ENCODE data around the gene MMP24. TPM values are rescaled to one million over a fixed set of nuclear protein-coding genes. Genes with fewer than 3 reads are reported as not detected.

MMP24 gene
- total RNA-seq, 4 donors from 2014 or later = 0.32 to 4.5 (median 0.61) TPM

DNA sequence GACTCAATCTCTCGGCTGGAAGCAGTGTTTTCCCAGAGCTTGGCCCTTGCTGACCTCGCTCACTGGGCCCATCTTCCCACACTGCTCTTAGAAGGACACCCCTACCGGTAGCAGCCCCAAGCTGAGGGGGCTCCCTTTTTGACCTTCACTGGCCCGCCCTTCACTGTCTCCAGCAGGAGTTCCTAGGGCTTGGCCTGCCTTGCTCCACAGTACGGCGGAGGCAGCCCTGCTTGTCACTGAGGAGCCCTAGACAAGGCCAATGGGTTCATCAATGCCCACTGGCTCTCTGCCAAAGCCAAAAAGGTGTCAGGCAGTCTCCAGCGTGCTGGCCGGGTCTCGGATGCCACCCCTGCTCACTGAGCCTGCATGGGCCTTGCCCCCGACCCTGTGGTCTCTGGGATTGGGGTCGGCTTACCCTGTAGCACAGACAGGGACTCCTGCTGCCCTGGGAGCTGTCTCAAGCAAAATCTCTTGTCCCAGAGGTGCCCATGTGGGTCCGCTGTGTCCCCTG lies 49.3 kb downstream of the MMP24 start:
- Histone ChIP-seq H3K9me3 (no peaks in the 10 kb centered on the region), H3K27me3 (no peaks in the 10 kb centered on the region), H3K36me3 (peaks cover 0 to 21% (median 0%) of the 10 kb centered on the region in 4 donors), H3K4me3 (no peak overlapping the region), H3K4me1 (peaks cover 8 to 19% (median 18%) of the 10 kb centered on the region in 4 donors), H3K27ac (peak overlapping the region in 1 of 4 donors; percentile 3)
- intact Hi-C loops (cut with DNase I; ENCODE audit: low total_unique reads) = loop anchor here (10.0 kb wide), 1 partner anchor 131 kb away; the partner anchor contains the start of gene EDEM2
- in situ Hi-C loops (cut with MboI; ENCODE audit: low pct_ligation_motif_present in 1 of 4, low pct_unique_long_range_greater_than_20kb in 1 of 4, low sequenced_read_pairs in 3 of 4) = no loop called here
- TF ChIP-seq EP300 (IDR thresholded peaks at IDR 0.05; ENCODE audit: low read depth) (no peak), POLR2A (IDR thresholded peaks at IDR 0.05) (no peak), POLR2AphosphoS5 (IDR thresholded peaks at IDR 0.05) (no peak), CTCF (IDR thresholded peaks at IDR 0.05) (no peak)
- DNase-seq = no peak
- 94% methylated on average over 12 of the region's 12 CpGs; no CpG with 5 or more reads in 1 of the 2 donors for WGBS, 2 donors (ENCODE audit: low coverage in 1 of 2)

GRCh38 chr20:35276408-35276807 lies 49.9 kb downstream of the MMP24 start:
- H3K27ac ChIP-seq = peak overlapping the region; percentile 97 to 100 (median 97)
- 95% methylated on average over 6 of the region's 6 CpGs; no CpG with 5 or more reads in 1 of the 2 donors for WGBS, 2 donors (ENCODE audit: low coverage in 1 of 2)
- no peak for DNase-seq
- H3K4me3 ChIP-seq = peak overlapping the region in 3 of 4 donors; percentile 69 to 90 (median 81)
- no peaks in the 10 kb centered on the region for H3K9me3 ChIP-seq
- in situ Hi-C loops (cut with MboI; ENCODE audit: low pct_ligation_motif_present in 1 of 4, low pct_unique_long_range_greater_than_20kb in 1 of 4, low sequenced_read_pairs in 3 of 4) (no loop called here), intact Hi-C loops (cut with DNase I; ENCODE audit: low total_unique reads) (loop anchor here (10.0 kb wide), 1 partner anchor 132 kb away; the partner anchor contains the start of gene EDEM2)
- peaks cover 0 to 21% (median 0%) of the 10 kb centered on the region in 4 donors for H3K36me3 ChIP-seq
- H3K27me3 ChIP-seq = no peaks in the 10 kb centered on the region
- TF ChIP-seq POLR2AphosphoS5 (IDR thresholded peaks at IDR 0.05) (no peak), EP300 (IDR thresholded peaks at IDR 0.05; ENCODE audit: low read depth) (no peak), POLR2A (IDR thresholded peaks at IDR 0.05) (no peak), CTCF (IDR thresholded peaks at IDR 0.05) (no peak)
- peaks cover 8 to 19% (median 18%) of the 10 kb centered on the region in 4 donors for H3K4me1 ChIP-seq

GRCh38 chr20:35277127-35277526 lies 50.6 kb downstream of the MMP24 start:
- in situ Hi-C loops (cut with MboI; ENCODE audit: low pct_ligation_motif_present in 1 of 4, low pct_unique_long_range_greater_than_20kb in 1 of 4, low sequenced_read_pairs in 3 of 4) (no loop called here), intact Hi-C loops (cut with DNase I; ENCODE audit: low total_unique reads) (loop anchor here (10.0 kb wide), 1 partner anchor 132 kb away; the partner anchor contains the start of gene EDEM2)
- Histone ChIP-seq H3K27ac (peak overlapping the region; percentile 97 to 100 (median 97)), H3K36me3 (peaks cover 0 to 21% (median 0%) of the 10 kb centered on the region in 4 donors), H3K4me1 (peaks cover 8 to 19% (median 18%) of the 10 kb centered on the region in 4 donors), H3K9me3 (no peaks in the 10 kb centered on the region), H3K27me3 (no peaks in the 10 kb centered on the region), H3K4me3 (peak overlapping the region; percentile 53 to 90 (median 75))
- WGBS, 2 donors (ENCODE audit: low coverage in 1 of 2) = 4% methylated on average over 9 of the region's 10 CpGs; no CpG with 5 or more reads in 1 of the 2 donors
- no peak for DNase-seq
- TF ChIP-seq POLR2A (IDR thresholded peaks at IDR 0.05) (no peak), CTCF (IDR thresholded peaks at IDR 0.05) (no peak), POLR2AphosphoS5 (IDR thresholded peaks at IDR 0.05) (no peak), EP300 (IDR thresholded peaks at IDR 0.05; ENCODE audit: low read depth) (no peak)

DNA sequence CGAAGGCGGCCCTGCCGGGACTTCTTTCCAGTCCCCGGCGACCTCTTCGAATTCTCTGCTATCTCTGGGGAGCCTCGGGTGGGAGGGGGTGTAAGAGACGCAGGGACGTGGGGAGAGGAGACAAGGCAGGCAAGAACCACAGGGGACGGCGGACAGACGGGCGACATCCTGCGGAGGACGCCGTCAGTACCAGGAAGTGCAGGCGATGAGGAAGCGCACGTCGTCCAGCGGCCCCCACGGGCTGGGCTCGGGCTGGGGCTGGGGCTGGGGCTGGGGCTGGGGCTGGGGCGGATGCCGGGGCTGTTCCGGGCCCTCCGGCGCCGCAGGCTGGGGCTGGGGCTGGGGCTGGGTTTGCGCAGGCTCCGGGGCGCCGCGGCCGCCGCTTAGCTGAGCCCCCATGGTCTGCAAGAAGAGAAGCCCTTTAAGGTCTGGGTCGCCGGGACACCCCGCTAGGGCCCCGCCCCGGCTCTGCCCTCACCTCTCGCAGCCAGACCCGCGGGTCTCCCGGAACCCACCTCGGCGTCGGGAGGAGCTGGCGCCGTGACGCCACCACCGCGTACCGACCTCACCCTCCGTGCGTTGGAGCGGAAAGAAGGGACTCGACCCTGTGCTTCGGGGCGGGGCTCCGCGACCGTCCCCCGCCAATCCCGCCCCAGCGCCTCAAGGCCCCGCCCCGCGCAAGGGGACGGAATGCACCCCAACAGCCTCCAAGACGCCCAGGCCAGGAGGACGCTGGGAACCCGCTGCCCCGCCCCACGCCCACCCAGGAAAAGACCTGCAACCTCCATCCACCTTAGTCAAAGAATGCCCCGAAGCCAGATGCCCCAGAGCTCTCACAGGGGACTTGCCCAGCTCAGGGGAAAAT lies 51.3 kb downstream of the MMP24 start, which contains the start of gene MMP24OS:
MMP24OS (minus strand) TSS at position 592 of the 865 bp plus-strand sequence; CDS start at position 399, 193 bp downstream.
- 1% methylated on average over 53 of the region's 76 CpGs; no CpG with 5 or more reads in 1 of the 2 donors for WGBS, 2 donors (ENCODE audit: low coverage in 1 of 2)
- H3K4me1 ChIP-seq = peaks cover 8 to 24% (median 21%) of the 10 kb centered on the region in 4 donors
- intact Hi-C loops (cut with DNase I; ENCODE audit: low total_unique reads) = loop anchor here (10.0 kb wide), 1 partner anchor 133 kb away; the partner anchor contains the start of gene EDEM2
- peak within 1 kb of the TSS; percentile 97 to 100 (median 97) for H3K27ac ChIP-seq
- in situ Hi-C loops (cut with MboI; ENCODE audit: low pct_ligation_motif_present in 1 of 4, low pct_unique_long_range_greater_than_20kb in 1 of 4, low sequenced_read_pairs in 3 of 4) = no loop called here
- no peaks in the 10 kb centered on the region for H3K9me3 ChIP-seq
- peak; percentile 94 for DNase-seq
- no peaks in the 10 kb centered on the region for H3K27me3 ChIP-seq
- H3K36me3 ChIP-seq = peaks cover 0 to 21% (median 0%) of the 10 kb centered on the region in 4 donors
- peak; percentile 96 for TF ChIP-seq POLR2A (IDR thresholded peaks at IDR 0.05)
- TF ChIP-seq EP300 (IDR thresholded peaks at IDR 0.05; ENCODE audit: low read depth) = no peak
- peak; percentile 96 to 99 (median 98) for TF ChIP-seq POLR2AphosphoS5 (IDR thresholded peaks at IDR 0.05)
- peak in 4 of 5 experiments; percentile 13 to 41 (median 26) for TF ChIP-seq CTCF (IDR thresholded peaks at IDR 0.05)
- peak within 1 kb of the TSS; percentile 53 to 90 (median 75) for H3K4me3 ChIP-seq
